Measurements from ENCODE around the gene LIN37. TPM values are rescaled to one million over a fixed set of nuclear protein-coding genes. Genes with fewer than 3 reads are reported as not detected.

Gene LIN37
- total and polyA plus RNA-seq, 2 experiments from 2014 or later: 11.4 to 16.0 TPM

DNA sequence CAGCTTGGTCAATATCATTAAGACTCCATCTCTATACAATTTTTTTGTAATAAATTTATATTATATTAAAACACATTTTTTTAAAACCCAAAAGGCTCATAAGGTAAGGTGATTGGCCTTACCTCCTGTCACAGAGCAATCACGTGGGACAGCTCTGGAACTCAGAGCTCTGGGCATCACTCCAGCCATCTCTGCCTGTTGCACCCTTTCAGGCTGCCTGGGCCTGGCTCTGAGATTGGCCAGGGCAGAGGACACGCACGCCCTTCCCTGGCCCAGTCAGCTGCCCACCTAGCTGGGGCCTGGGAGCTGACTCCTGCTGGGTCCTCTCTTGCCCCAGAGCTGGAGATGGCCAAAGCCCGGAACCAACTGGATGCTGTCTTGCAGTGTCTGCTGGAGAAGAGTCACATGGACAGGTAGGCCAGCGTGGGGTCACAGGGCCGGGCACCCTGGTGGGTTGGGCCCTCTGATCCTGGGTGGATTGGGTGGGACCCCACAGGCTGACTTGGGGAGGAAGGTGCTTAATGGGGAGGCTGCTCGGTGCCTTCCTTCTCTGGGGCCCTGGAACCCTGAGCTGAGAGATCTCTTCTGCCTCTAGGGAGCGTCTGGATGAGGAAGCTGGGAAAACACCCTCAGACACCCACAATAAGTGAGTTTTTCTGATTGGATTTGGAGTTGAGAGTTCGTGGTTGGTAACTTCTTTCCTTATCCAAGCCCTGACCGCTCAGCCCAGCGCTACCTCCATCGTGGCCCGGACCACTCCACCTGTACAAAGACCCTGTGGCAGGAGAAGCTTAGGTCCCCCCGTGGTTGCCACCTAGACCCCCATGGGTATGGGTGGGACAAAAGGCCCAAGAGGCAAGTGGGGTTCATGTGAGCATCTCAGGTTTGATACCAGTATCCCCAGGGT lies 3.7 kb downstream of the LIN37 start:
- no peak for DNase-seq (ENCODE audit: low read depth in 1 of 2, low spot score in 1 of 2)
- no peaks in the 10 kb centered on the region for H3K27me3 ChIP-seq
- no peak overlapping the region for H3K4me3 ChIP-seq
- H3K27ac ChIP-seq: no peak overlapping the region
- H3K4me1 ChIP-seq (ENCODE audit: low read depth): peaks cover 10% of the 10 kb centered on the region
- no peaks in the 10 kb centered on the region for H3K36me3 ChIP-seq
- no peaks in the 10 kb centered on the region for H3K9me3 ChIP-seq (ENCODE audit: low read depth)
- TF ChIP-seq, protein P1, sequence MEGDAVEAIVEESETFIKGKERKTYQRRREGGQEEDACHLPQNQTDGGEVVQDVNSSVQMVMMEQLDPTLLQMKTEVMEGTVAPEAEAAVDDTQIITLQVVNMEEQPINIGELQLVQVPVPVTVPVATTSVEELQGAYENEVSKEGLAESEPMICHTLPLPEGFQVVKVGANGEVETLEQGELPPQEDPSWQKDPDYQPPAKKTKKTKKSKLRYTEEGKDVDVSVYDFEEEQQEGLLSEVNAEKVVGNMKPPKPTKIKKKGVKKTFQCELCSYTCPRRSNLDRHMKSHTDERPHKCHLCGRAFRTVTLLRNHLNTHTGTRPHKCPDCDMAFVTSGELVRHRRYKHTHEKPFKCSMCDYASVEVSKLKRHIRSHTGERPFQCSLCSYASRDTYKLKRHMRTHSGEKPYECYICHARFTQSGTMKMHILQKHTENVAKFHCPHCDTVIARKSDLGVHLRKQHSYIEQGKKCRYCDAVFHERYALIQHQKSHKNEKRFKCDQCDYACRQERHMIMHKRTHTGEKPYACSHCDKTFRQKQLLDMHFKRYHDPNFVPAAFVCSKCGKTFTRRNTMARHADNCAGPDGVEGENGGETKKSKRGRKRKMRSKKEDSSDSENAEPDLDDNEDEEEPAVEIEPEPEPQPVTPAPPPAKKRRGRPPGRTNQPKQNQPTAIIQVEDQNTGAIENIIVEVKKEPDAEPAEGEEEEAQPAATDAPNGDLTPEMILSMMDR (IDR thresholded peaks at IDR 0.05; ENCODE audit: low read depth, low read length): no peak

- Histone ChIP-seq H3K4me1 (ENCODE audit: low read depth) (peaks cover 14% of the 10 kb centered on the region), H3K27me3 (no peaks in the 10 kb centered on the region), H3K27ac (no peak overlapping the region), H3K4me3 (no peak overlapping the region), H3K9me3 (ENCODE audit: low read depth) (no peaks in the 10 kb centered on the region), H3K36me3 (no peaks in the 10 kb centered on the region)
- DNase-seq (ENCODE audit: low read depth in 1 of 2, low spot score in 1 of 2): no peak
- TF ChIP-seq, protein P1 (IDR thresholded peaks at IDR 0.05; ENCODE audit: low read depth, low read length): no peak
Observed at GRCh38 chr19:35752746-35753350, 4.5 kb downstream of the LIN37 start.

DNA sequence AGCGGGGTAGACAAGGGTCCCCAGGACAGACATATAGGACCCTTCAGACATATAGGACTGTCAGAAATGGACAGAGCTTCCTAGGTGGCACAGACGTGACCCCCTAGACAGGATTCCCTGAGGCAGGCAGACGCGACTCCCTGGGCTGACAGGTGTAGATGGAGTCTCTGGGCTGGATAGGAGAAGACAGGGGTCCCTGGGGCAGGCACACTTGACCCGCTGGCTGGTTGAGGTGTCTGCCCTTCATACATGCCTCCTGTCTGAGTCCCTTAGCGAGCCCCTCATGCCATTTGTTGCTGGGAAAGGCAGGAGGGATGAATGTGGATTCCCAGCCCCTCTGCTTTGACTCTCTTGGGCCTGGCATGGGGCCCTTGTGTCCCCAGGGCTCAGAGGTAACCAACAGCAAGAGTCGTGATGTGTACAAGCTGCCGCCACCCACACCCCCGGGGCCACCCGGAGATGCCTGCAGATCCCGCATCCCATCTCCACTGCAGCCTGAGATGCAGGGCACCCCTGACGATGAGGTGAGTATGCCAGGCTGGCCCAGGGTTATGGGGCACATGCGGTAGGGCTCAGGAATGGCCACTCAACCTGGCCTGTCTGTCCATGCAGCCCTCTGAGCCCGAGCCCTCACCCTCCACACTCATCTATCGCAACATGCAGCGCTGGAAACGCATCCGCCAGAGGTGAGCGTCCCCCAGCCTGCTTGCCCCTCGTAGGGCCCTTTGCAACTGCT lies 5.4 kb downstream of the LIN37 start:
- TF ChIP-seq, protein P1 (IDR thresholded peaks at IDR 0.05; ENCODE audit: low read depth, low read length): no peak
- H3K4me3 ChIP-seq: no peak overlapping the region
- no peaks in the 10 kb centered on the region for H3K27me3 ChIP-seq
- DNase-seq (ENCODE audit: low read depth in 1 of 2, low spot score in 1 of 2): no peak
- no peak overlapping the region for H3K27ac ChIP-seq
- no peaks in the 10 kb centered on the region for H3K9me3 ChIP-seq (ENCODE audit: low read depth)
- no peaks in the 10 kb centered on the region for H3K36me3 ChIP-seq
- peaks cover 16% of the 10 kb centered on the region for H3K4me1 ChIP-seq (ENCODE audit: low read depth)

DNA sequence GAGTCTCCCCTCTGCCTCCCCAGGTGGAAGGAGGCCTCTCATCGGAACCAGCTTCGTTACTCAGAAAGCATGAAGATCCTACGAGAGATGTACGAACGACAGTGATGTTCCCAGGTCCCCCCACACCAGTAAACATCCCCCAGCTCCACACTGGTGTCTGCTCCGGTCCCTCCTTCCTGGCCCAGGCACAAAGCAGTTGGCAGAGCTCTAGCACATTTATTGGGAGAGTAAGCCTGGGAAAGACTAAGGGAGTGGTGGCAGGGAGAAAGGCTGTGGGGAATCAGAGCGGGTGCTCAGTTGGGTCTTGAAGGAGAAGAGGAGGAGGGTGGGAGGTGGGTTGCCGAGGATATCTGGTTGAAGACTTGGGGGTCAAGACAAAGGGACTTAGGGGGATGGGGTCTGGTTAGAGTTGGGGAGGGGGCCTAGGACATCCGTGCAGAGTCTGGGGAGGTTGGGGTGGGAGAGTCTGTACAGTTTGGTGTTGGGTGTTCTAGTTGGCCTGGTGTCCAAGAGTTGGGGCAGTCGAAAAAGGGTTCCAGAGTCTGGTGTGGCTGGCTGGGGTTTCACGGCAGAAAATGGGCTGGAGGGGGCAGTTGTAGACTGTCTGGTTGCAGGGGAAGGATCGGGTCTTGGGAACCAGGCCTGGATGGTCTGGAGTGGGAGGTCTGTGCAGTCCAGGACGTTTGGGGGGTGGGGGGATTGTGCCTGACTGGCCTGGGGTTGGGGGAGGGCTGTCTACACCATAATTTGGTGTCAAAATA lies 6.2 kb downstream of the LIN37 start:
- no peaks in the 10 kb centered on the region for H3K27me3 ChIP-seq
- no peak overlapping the region for H3K27ac ChIP-seq
- no peaks in the 10 kb centered on the region for H3K36me3 ChIP-seq
- DNase-seq (ENCODE audit: low read depth in 1 of 2, low spot score in 1 of 2): no peak
- no peaks in the 10 kb centered on the region for H3K9me3 ChIP-seq (ENCODE audit: low read depth)
- TF ChIP-seq, protein P1 (IDR thresholded peaks at IDR 0.05; ENCODE audit: low read depth, low read length): no peak
- peaks cover 18% of the 10 kb centered on the region for H3K4me1 ChIP-seq (ENCODE audit: low read depth)
- no peak overlapping the region for H3K4me3 ChIP-seq

- Histone ChIP-seq H3K4me1 (ENCODE audit: low read depth) (peaks cover 18% of the 10 kb centered on the region), H3K36me3 (no peaks in the 10 kb centered on the region), H3K27me3 (no peaks in the 10 kb centered on the region), H3K4me3 (no peak overlapping the region), H3K27ac (no peak overlapping the region), H3K9me3 (ENCODE audit: low read depth) (no peaks in the 10 kb centered on the region)
- TF ChIP-seq, protein P1 (IDR thresholded peaks at IDR 0.05; ENCODE audit: low read depth, low read length): no peak
- DNase-seq (ENCODE audit: low read depth in 1 of 2, low spot score in 1 of 2): no peak
Observed at GRCh38 chr19:35755131-35755549, 6.8 kb downstream of the LIN37 start.
